Neural crest cell (in vitro differentiated cells): ENCODE results near the gene DCC. TPM values are rescaled to one million over a fixed set of nuclear protein-coding genes. Genes with fewer than 3 reads are reported as not detected.

Source experiments
- DNase-seq: peaks from one replicate; pipeline ENCODE4 v3.0.0; 2021; ENCODE audit warnings: low read depth, mixed read lengths, low spot score
- H3K27ac Mint-ChIP-seq: one replicate; pipeline ENCODE4 v1.8.0; 2021; ENCODE audit warnings: mild to moderate bottlenecking, mixed read lengths; ENCODE audit not compliant: unreplicated experiment
- H3K27me3 Mint-ChIP-seq: 2 replicates; pipeline ENCODE4 v1.8.0; 2021; ENCODE audit warnings: low read depth, mild to moderate bottlenecking, mixed read lengths
- H3K36me3 Mint-ChIP-seq: 2 replicates; pipeline ENCODE4 v1.8.0; 2021; ENCODE audit warnings: low read depth, mild to moderate bottlenecking, mixed read lengths
- H3K4me1 Mint-ChIP-seq: 2 replicates; pipeline ENCODE4 v1.8.0; 2021; ENCODE audit warnings: mixed read lengths
- H3K4me3 Mint-ChIP-seq: one replicate; pipeline ENCODE4 v1.8.0; 2021; ENCODE audit warnings: mild to moderate bottlenecking, mixed read lengths
- H3K9me3 Mint-ChIP-seq: 2 replicates; pipeline ENCODE4 v1.8.0; 2021; ENCODE audit warnings: mixed read lengths
- CTCF ChIP-seq: fragments of 200-600 bp; sonication (generic); conservative IDR thresholded peaks from 2 replicates; pipeline ENCODE4 v1.5.0; 2021; ENCODE audit warnings: antibody characterized with exemption, mild to moderate bottlenecking
- total RNA-seq: library from RNA; stranded (reverse); gene quantifications from 2 replicates; pipeline ENCODE4 v1.2.1, GENCODE V29; 2021

The DCC gene
- total RNA-seq, 1 donor from 2014 or later: 10.1 TPM

GRCh38 chr18:52570975-52571374, 231.0 kb downstream of the DCC start:
- Mint-ChIP-seq H3K9me3 (no peaks in the 10 kb centered on the region), H3K27me3 (no peaks in the 10 kb centered on the region), H3K27ac (no peak overlapping the region), H3K4me3 (no peak overlapping the region), H3K36me3 (no peaks in the 10 kb centered on the region), H3K4me1 (no peaks in the 10 kb centered on the region)
- TF ChIP-seq CTCF: no peak
- DNase-seq: no peak

GRCh38 chr18:52572036-52573000, 232.3 kb downstream of the DCC start:
- Mint-ChIP-seq H3K27me3 (no peaks in the 10 kb centered on the region), H3K4me1 (no peaks in the 10 kb centered on the region), H3K4me3 (no peak overlapping the region), H3K9me3 (peaks cover 2% of the 10 kb centered on the region), H3K27ac (no peak overlapping the region), H3K36me3 (no peaks in the 10 kb centered on the region)
- no peak for TF ChIP-seq CTCF
- no peak for DNase-seq

GRCh38 chr18:52577795-52578194, 237.8 kb downstream of the DCC start:
- H3K9me3 Mint-ChIP-seq: peaks cover 2% of the 10 kb centered on the region
- no peaks in the 10 kb centered on the region for H3K4me1 Mint-ChIP-seq
- no peaks in the 10 kb centered on the region for H3K36me3 Mint-ChIP-seq
- H3K4me3 Mint-ChIP-seq: no peak overlapping the region
- no peaks in the 10 kb centered on the region for H3K27me3 Mint-ChIP-seq
- no peak for DNase-seq
- TF ChIP-seq CTCF: no peak
- no peak overlapping the region for H3K27ac Mint-ChIP-seq

- Mint-ChIP-seq H3K4me1 (no peaks in the 10 kb centered on the region), H3K36me3 (no peaks in the 10 kb centered on the region), H3K4me3 (no peak overlapping the region), H3K27ac (no peak overlapping the region), H3K9me3 (peaks cover 2% of the 10 kb centered on the region), H3K27me3 (no peaks in the 10 kb centered on the region)
- DNase-seq: no peak
- no peak for TF ChIP-seq CTCF
Measured at GRCh38 chr18:52582061-52582460, 242.1 kb downstream of the DCC start.

GRCh38 chr18:52582516-52582915, 242.5 kb downstream of the DCC start:
- peaks cover 5% of the 10 kb centered on the region for H3K9me3 Mint-ChIP-seq
- no peak for TF ChIP-seq CTCF
- H3K27ac Mint-ChIP-seq: no peak overlapping the region
- no peak overlapping the region for H3K4me3 Mint-ChIP-seq
- no peaks in the 10 kb centered on the region for H3K27me3 Mint-ChIP-seq
- H3K4me1 Mint-ChIP-seq: no peaks in the 10 kb centered on the region
- DNase-seq: no peak
- no peaks in the 10 kb centered on the region for H3K36me3 Mint-ChIP-seq
